ENCODE measurements around the gene NT5C1A.

DNA sequence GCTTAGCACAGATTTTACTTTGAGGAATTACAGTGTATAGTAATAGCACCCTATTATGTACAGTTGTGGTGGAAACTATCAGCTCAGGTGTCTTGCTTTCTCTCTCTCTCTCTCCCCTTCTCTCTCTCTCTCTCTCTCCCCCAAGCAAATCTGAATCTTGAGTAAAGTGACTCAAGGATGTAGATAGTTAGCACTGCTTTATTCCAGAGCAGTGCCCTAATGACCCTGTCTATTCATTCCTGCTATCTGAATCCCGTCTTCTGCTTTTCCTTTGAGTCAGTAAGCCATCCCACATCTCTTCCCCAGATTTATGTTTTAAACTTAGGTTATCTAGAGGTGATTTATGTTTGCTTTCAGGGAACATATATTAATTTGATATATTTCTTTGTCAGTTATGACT, 24.5 kb upstream of the NT5C1A start:
- TF ChIP-seq, protein P1, sequence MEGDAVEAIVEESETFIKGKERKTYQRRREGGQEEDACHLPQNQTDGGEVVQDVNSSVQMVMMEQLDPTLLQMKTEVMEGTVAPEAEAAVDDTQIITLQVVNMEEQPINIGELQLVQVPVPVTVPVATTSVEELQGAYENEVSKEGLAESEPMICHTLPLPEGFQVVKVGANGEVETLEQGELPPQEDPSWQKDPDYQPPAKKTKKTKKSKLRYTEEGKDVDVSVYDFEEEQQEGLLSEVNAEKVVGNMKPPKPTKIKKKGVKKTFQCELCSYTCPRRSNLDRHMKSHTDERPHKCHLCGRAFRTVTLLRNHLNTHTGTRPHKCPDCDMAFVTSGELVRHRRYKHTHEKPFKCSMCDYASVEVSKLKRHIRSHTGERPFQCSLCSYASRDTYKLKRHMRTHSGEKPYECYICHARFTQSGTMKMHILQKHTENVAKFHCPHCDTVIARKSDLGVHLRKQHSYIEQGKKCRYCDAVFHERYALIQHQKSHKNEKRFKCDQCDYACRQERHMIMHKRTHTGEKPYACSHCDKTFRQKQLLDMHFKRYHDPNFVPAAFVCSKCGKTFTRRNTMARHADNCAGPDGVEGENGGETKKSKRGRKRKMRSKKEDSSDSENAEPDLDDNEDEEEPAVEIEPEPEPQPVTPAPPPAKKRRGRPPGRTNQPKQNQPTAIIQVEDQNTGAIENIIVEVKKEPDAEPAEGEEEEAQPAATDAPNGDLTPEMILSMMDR (conservative IDR thresholded peaks at IDR 0.05; ENCODE audit: low read depth, low read length): no peak
- no peak for TF ChIP-seq EZH2 (IDR thresholded peaks at IDR 0.05; ENCODE audit: borderline replicate concordance, low read depth, low read length, poor library complexity, severe bottlenecking)

Measured in A673 (cell line).